Hepatocyte (in vitro differentiated cells): ENCODE data around the gene MAP4K3. TPM values are rescaled to one million over a fixed set of nuclear protein-coding genes. Genes with fewer than 3 reads are reported as not detected.

ENCODE experiments used
- DNase-seq: peaks from one replicate; pipeline ENCODE4 v3.0.0-alpha.2; 2016; ENCODE audit warnings: low spot score
- H2AFZ ChIP-seq: fragments of 200-600 bp; sonication (generic); 2 replicates; pipeline ENCODE4 v1.6.0; 2016; ENCODE audit warnings: antibody characterized with exemption, mild to moderate bottlenecking
- H3K27ac ChIP-seq: fragments of 200-600 bp; sonication (generic); 2 replicates; pipeline ENCODE4 v1.5.1; 2016; ENCODE audit warnings: mild to moderate bottlenecking
- H3K27me3 ChIP-seq: fragments of 200-600 bp; sonication (generic); 2 replicates; pipeline ENCODE4 v1.6.1; 2016
- H3K36me3 ChIP-seq: fragments of 200-600 bp; sonication (generic); replicated peaks from 2 replicates; pipeline ENCODE4 v1.5.1; 2016; ENCODE audit warnings: low read depth; ENCODE audit not compliant: insufficient read depth
- H3K4me1 ChIP-seq: fragments of 200-600 bp; sonication (generic); 2 replicates; pipeline ENCODE4 v1.5.1; 2016; ENCODE audit warnings: mild to moderate bottlenecking, moderate library complexity; ENCODE audit not compliant: insufficient read depth
- H3K4me2 ChIP-seq: fragments of 200-600 bp; sonication (generic); 2 replicates; pipeline ENCODE4 v1.6.0; 2016
- H3K4me3 ChIP-seq: fragments of 200-600 bp; sonication (generic); 2 replicates; pipeline ENCODE4 v1.5.1; 2016; ENCODE audit warnings: mild to moderate bottlenecking
- H3K79me2 ChIP-seq: fragments of 200-600 bp; sonication (generic); 2 replicates; pipeline ENCODE4 v1.6.0; 2017; ENCODE audit warnings: mild to moderate bottlenecking
- H3K9me2 ChIP-seq: fragments of 200-600 bp; sonication (generic); replicated peaks from 2 replicates; pipeline ENCODE4 v1.6.0; 2017; ENCODE audit warnings: mild to moderate bottlenecking; ENCODE audit not compliant: insufficient read depth
- H3K9me3 ChIP-seq: fragments of 200-600 bp; sonication (generic); 2 replicates; pipeline ENCODE4 v1.5.1; 2016; ENCODE audit warnings: low read depth, mild to moderate bottlenecking
- H4K20me1 ChIP-seq: fragments of 200-600 bp; sonication (generic); 2 replicates; pipeline ENCODE4 v1.6.0; 2016; ENCODE audit warnings: mild to moderate bottlenecking; ENCODE audit not compliant: insufficient read depth, poor library complexity, severe bottlenecking
- EZH2 ChIP-seq: fragments of 200-600 bp; sonication (generic); IDR thresholded peaks from 2 replicates; pipeline ENCODE4 v1.6.1; 2016; ENCODE audit warnings: antibody characterized with exemption, mild to moderate bottlenecking, borderline replicate concordance
- EZH2phosphoT487 ChIP-seq: fragments of 200-600 bp; sonication (generic); IDR thresholded peaks from one replicate; pipeline ENCODE4 v1.6.1; 2018; ENCODE audit warnings: antibody characterized with exemption, mild to moderate bottlenecking, low read depth, moderate library complexity; ENCODE audit not compliant: unreplicated experiment, severe bottlenecking
- WGBS: methylation state at CpG from one replicate; pipeline ENCODE4 v1.1.6; 2016; ENCODE audit warnings: low lambda C conversion rate; ENCODE audit errors: missing lambda C conversion rate; 5-methylcytosine and 5-hydroxymethylcytosine counted together
- polyA plus RNA-seq: library from polyadenylated mRNA; unstranded; fragments of >200 nt; fragmentation: Nextera tagmentation; extraction: Ambion mirVana; gene quantifications from 2 replicates; pipeline ENCODE4 v1.2.1, GENCODE V29; 2016
- total RNA-seq: library from RNA; depleted of rRNA; stranded (reverse); fragments of >200 nt; gene quantifications from 2 replicates; pipeline ENCODE4 v1.2.3, GENCODE V29; 2014
- TF ChIP-seq, protein P1 (sequence below): fragments of 200-600 bp; sonication (generic); IDR thresholded peaks from 2 replicates; pipeline ENCODE4 v1.5.1; 2016; ENCODE audit warnings: antibody characterized with exemption, mild to moderate bottlenecking; ENCODE audit not compliant: poor library complexity

Gene MAP4K3
- total and polyA plus RNA-seq, 2 experiments from 2014 or later = 24.5 to 65.1 TPM

- no peak overlapping the region for H2AFZ ChIP-seq
- H3K27ac ChIP-seq = no peak overlapping the region
- no peaks in the 10 kb centered on the region for H3K9me2 ChIP-seq
- no peaks in the 10 kb centered on the region for H3K9me3 ChIP-seq
- no peaks in the 10 kb centered on the region for H3K27me3 ChIP-seq
- H4K20me1 ChIP-seq = no peaks in the 10 kb centered on the region
- DNase-seq = no peak
- H3K36me3 ChIP-seq = no peaks in the 10 kb centered on the region
- no peak overlapping the region for H3K4me2 ChIP-seq
- 94% methylated on average over 3 of the region's 3 CpGs for whole genome bisulfite sequencing
- peaks cover 5% of the 10 kb centered on the region for H3K79me2 ChIP-seq
- no peaks in the 10 kb centered on the region for H3K4me1 ChIP-seq
- TF ChIP-seq EZH2 (no peak), EZH2phosphoT487 (no peak)
- TF ChIP-seq, protein P1, sequence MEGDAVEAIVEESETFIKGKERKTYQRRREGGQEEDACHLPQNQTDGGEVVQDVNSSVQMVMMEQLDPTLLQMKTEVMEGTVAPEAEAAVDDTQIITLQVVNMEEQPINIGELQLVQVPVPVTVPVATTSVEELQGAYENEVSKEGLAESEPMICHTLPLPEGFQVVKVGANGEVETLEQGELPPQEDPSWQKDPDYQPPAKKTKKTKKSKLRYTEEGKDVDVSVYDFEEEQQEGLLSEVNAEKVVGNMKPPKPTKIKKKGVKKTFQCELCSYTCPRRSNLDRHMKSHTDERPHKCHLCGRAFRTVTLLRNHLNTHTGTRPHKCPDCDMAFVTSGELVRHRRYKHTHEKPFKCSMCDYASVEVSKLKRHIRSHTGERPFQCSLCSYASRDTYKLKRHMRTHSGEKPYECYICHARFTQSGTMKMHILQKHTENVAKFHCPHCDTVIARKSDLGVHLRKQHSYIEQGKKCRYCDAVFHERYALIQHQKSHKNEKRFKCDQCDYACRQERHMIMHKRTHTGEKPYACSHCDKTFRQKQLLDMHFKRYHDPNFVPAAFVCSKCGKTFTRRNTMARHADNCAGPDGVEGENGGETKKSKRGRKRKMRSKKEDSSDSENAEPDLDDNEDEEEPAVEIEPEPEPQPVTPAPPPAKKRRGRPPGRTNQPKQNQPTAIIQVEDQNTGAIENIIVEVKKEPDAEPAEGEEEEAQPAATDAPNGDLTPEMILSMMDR = no peak
- no peak overlapping the region for H3K4me3 ChIP-seq
Measured at GRCh38 chr2:39335930-39336329, 101.2 kb downstream of the MAP4K3 start.

GRCh38 chr2:39334978-39335377 lies 102.1 kb downstream of the MAP4K3 start:
- Histone ChIP-seq H3K4me1 (no peaks in the 10 kb centered on the region), H2AFZ (no peak overlapping the region), H3K27me3 (no peaks in the 10 kb centered on the region), H3K27ac (no peak overlapping the region), H3K36me3 (no peaks in the 10 kb centered on the region), H4K20me1 (no peaks in the 10 kb centered on the region), H3K79me2 (peaks cover 3% of the 10 kb centered on the region), H3K9me2 (no peaks in the 10 kb centered on the region), H3K4me2 (no peak overlapping the region), H3K4me3 (no peak overlapping the region), H3K9me3 (no peaks in the 10 kb centered on the region)
- 94% methylated on average over 4 of the region's 4 CpGs for WGBS
- TF ChIP-seq, protein P1 = no peak
- TF ChIP-seq EZH2phosphoT487 (no peak), EZH2 (no peak)
- DNase-seq = no peak

- H3K4me3 ChIP-seq = no peak overlapping the region
- no peaks in the 10 kb centered on the region for H3K9me3 ChIP-seq
- no peak overlapping the region for H2AFZ ChIP-seq
- H4K20me1 ChIP-seq = no peaks in the 10 kb centered on the region
- no peak for DNase-seq
- H3K4me1 ChIP-seq = no peaks in the 10 kb centered on the region
- H3K79me2 ChIP-seq = peaks cover 3% of the 10 kb centered on the region
- H3K36me3 ChIP-seq = no peaks in the 10 kb centered on the region
- H3K9me2 ChIP-seq = no peaks in the 10 kb centered on the region
- H3K4me2 ChIP-seq = no peak overlapping the region
- no peak overlapping the region for H3K27ac ChIP-seq
- no peak for TF ChIP-seq EZH2phosphoT487
- TF ChIP-seq, protein P1 = no peak
- TF ChIP-seq EZH2 = no peak
- no peaks in the 10 kb centered on the region for H3K27me3 ChIP-seq
Measured at GRCh38 chr2:39334529-39334928, 102.6 kb downstream of the MAP4K3 start.

- H4K20me1 ChIP-seq = no peaks in the 10 kb centered on the region
- H3K4me1 ChIP-seq = no peaks in the 10 kb centered on the region
- H3K9me2 ChIP-seq = no peaks in the 10 kb centered on the region
- H3K4me3 ChIP-seq = no peak overlapping the region
- H3K9me3 ChIP-seq = no peaks in the 10 kb centered on the region
- H3K27me3 ChIP-seq = no peaks in the 10 kb centered on the region
- WGBS = 96% methylated on average over 5 of the region's 5 CpGs
- DNase-seq = no peak
- no peak overlapping the region for H2AFZ ChIP-seq
- H3K79me2 ChIP-seq = no peaks in the 10 kb centered on the region
- H3K4me2 ChIP-seq = no peak overlapping the region
- TF ChIP-seq EZH2phosphoT487 = no peak
- H3K36me3 ChIP-seq = no peaks in the 10 kb centered on the region
- no peak overlapping the region for H3K27ac ChIP-seq
Measured at GRCh38 chr2:39326644-39327043, 110.4 kb downstream of the MAP4K3 start.
